Peyer's patch (tissue), 4 donors: ENCODE data around the gene NUTM2G. TPM values are rescaled to one million over a fixed set of nuclear protein-coding genes. Genes with fewer than 3 reads are reported as not detected.
"Not testable (repeated sequence)": the region's sequence is repeated elsewhere in the genome, so short reads cannot be mapped to it uniquely, and the experiment has no call there.

ENCODE experiments used
- DNase-seq, 3 donors: peaks; one replicate each; pipeline ENCODE4 v3.0.0-alpha.2; 2017 to 2019
- H3K27ac ChIP-seq, 4 donors: fragments of 200-600 bp; sonication (generic); one replicate each; pipeline ENCODE4 v1.5.1; 2016 to 2019
- H3K27me3 ChIP-seq, 2 donors: fragments of 200-600 bp; sonication (generic); one replicate each; pipeline ENCODE4 v1.5.1; 2019
- H3K36me3 ChIP-seq, 3 donors: fragments of 200-600 bp; sonication (generic); one replicate each; pipeline ENCODE4 v1.5.1; 2016 to 2019
- H3K4me1 ChIP-seq, 4 donors: fragments of 200-600 bp; sonication (generic); one replicate each; pipeline ENCODE4 v1.5.1; 2016 to 2019
- H3K4me3 ChIP-seq, 4 donors: fragments of 200-600 bp; sonication (generic); 1 replicate in 3 of 4; 2 replicates in 1 of 4; pipeline ENCODE4 v1.5.1; 2016 to 2019; ENCODE audit warnings: mild to moderate bottlenecking in 1 of 4
- H3K9me3 ChIP-seq, 4 donors: fragments of 200-600 bp; sonication (generic); one replicate each; pipeline ENCODE4 v1.5.1; 2016 to 2019; ENCODE audit warnings: mild to moderate bottlenecking in 1 of 4
- total RNA-seq, 4 donors: library from RNA; depleted of rRNA; stranded (reverse); fragments of >200 nt; gene quantifications; one replicate each; pipeline ENCODE4 v1.1.0, GENCODE V29; 2016

The NUTM2G gene
- total RNA-seq, 4 donors from 2014 or later: not detected

- not testable (repeated sequence) for H3K36me3 ChIP-seq, DNase-seq, H3K4me1 ChIP-seq, H3K27me3 ChIP-seq, H3K9me3 ChIP-seq, H3K27ac ChIP-seq, H3K4me3 ChIP-seq
These were observed 43.9 kb downstream of the NUTM2G start for GRCh38 chr9:96972552-96972951.

GRCh38 chr9:96974037-96974436 is 45.4 kb downstream of the NUTM2G start:
- not testable (repeated sequence) for H3K4me1 ChIP-seq, DNase-seq, H3K9me3 ChIP-seq, H3K27me3 ChIP-seq, H3K36me3 ChIP-seq, H3K27ac ChIP-seq, H3K4me3 ChIP-seq

GRCh38 chr9:96983496-96984122 is 55.0 kb downstream of the NUTM2G start:
- not testable (repeated sequence) for H3K4me1 ChIP-seq, H3K9me3 ChIP-seq, H3K27me3 ChIP-seq, H3K4me3 ChIP-seq, H3K27ac ChIP-seq, H3K36me3 ChIP-seq, DNase-seq

GRCh38 chr9:96984139-96984538 is 55.5 kb downstream of the NUTM2G start:
- DNase-seq, H3K27ac ChIP-seq, H3K9me3 ChIP-seq, H3K36me3 ChIP-seq, H3K27me3 ChIP-seq, H3K4me1 ChIP-seq, H3K4me3 ChIP-seq: not testable (repeated sequence)

GRCh38 chr9:96984887-96985286 is 56.2 kb downstream of the NUTM2G start:
- H3K27ac ChIP-seq, DNase-seq, H3K4me1 ChIP-seq, H3K4me3 ChIP-seq, H3K27me3 ChIP-seq, H3K9me3 ChIP-seq, H3K36me3 ChIP-seq: not testable (repeated sequence)

Other genes starting within 250 kb of the NUTM2G start
- gene ZNF510, start 150.8 kb upstream of the NUTM2G start, total RNA-seq: 10 to 100 TPM in 1 of 4 donors, 1 to 10 TPM in 3; 7.0 to 11.6 (median 9.5) TPM
- gene ZNF782, start 74.3 kb upstream of the NUTM2G start, total RNA-seq: 10 to 100 TPM; 13.0 to 24.5 (median 20.2) TPM
- gene CTSV, start 110.3 kb downstream of the NUTM2G start, total RNA-seq: 1 to 10 TPM in 2 of 4 donors, under 1 TPM in 1, not detected in 1; 0.27 to 1.9 (median 1.2) TPM